Esophagus squamous epithelium (tissue), 5 donors: ENCODE measurements around the gene BTG4. TPM values are rescaled to one million over a fixed set of nuclear protein-coding genes. Genes with fewer than 3 reads are reported as not detected.

Experiments
- DNase-seq: peaks from one replicate; lab custom pipeline; 2025; lab: John Stamatoyannopoulos, UW
- H3K27ac ChIP-seq, 4 donors: fragments of 200-600 bp; sonication (generic); one replicate each; pipeline ENCODE4 v1.5.1; 2016 to 2019; ENCODE audit warnings: mild to moderate bottlenecking in 1 of 4
- H3K27me3 ChIP-seq, 4 donors: fragments of 200-600 bp; sonication (generic); 1 replicate in 3 of 4; 2 replicates in 1 of 4; pipeline versions ENCODE4 v1.5.1 to v1.6.0; 2017 to 2021; ENCODE audit warnings: antibody characterized with exemption in 1 of 4
- H3K36me3 ChIP-seq, 3 donors: fragments of 200-600 bp; sonication (generic); one replicate each; pipeline ENCODE4 v1.5.1; 2016 to 2019
- H3K4me1 ChIP-seq, 3 donors: fragments of 200-600 bp; sonication (generic); one replicate each; pipeline ENCODE4 v1.5.1; 2017 to 2019
- H3K4me3 ChIP-seq, 4 donors: fragments of 200-600 bp; sonication (generic); 1 replicate in 3 of 4; 2 replicates in 1 of 4; pipeline ENCODE4 v1.5.1; 2016 to 2019; ENCODE audit warnings: mild to moderate bottlenecking in 2 of 4, moderate library complexity in 1 of 4
- H3K9me3 ChIP-seq, 3 donors: fragments of 200-600 bp; sonication (generic); one replicate each; pipeline ENCODE4 v1.5.1; 2016 to 2019
- CTCF ChIP-seq, 6 experiments: fragments of 450-650 bp in 4 of 6; fragments of 200-600 bp in 2 of 6; sonication (generic) in 2 of 6; IDR thresholded peaks; one replicate each; pipeline ENCODE4 v1.5.1; 2016 to 2019; ENCODE audit warnings: antibody characterized with exemption in 6 of 6, mild to moderate bottlenecking in 4 of 6, moderate library complexity in 4 of 6
- POLR2A ChIP-seq, 4 donors: fragments of 450-650 bp; IDR thresholded peaks; one replicate each; pipeline ENCODE4 v1.6.1; 2017; ENCODE audit warnings: antibody characterized with exemption in 4 of 4, mild to moderate bottlenecking in 4 of 4, moderate library complexity in 3 of 4
- WGBS, 2 donors: methylation state at CpG; one replicate each; pipeline ENCODE4 v1.1.5; 2018; 5-methylcytosine and 5-hydroxymethylcytosine counted together
- intact Hi-C: fragments of 100-400 bp; cut with DNase I; formaldehyde crosslinking; loops from one replicate; pipeline ENCODE4 v1.15.0; 2022
- total RNA-seq, 4 donors: library from RNA; depleted of rRNA; stranded (reverse); fragments of >200 nt; gene quantifications; one replicate each; pipeline ENCODE4 v1.1.0, GENCODE V29; 2016
- donor health status: DM: yes; HTN: yes; CAD: no.

The BTG4 gene
- total RNA-seq, 4 donors from 2014 or later: not detected

- no peak for DNase-seq
- no peak for TF ChIP-seq POLR2A (IDR thresholded peaks at IDR 0.05)
- no peak for TF ChIP-seq CTCF (IDR thresholded peaks at IDR 0.05)
- Histone ChIP-seq H3K27me3 (peaks cover 0 to 17% (median 0%) of the 10 kb centered on the region in 4 donors), H3K36me3 (no peaks in the 10 kb centered on the region), H3K4me3 (no peak overlapping the region), H3K27ac (peak overlapping the region in 1 of 4 donors; percentile 55), H3K9me3 (no peaks in the 10 kb centered on the region), H3K4me1 (peaks cover 0 to 20% (median 0%) of the 10 kb centered on the region in 3 donors)
- intact Hi-C loops: no loop called here
Measured at GRCh38 chr11:111531136-111531535, 18.9 kb upstream of the BTG4 start.

GRCh38 chr11:111530091-111530490 lies 17.9 kb upstream of the BTG4 start:
- Histone ChIP-seq H3K27me3 (peaks cover 0 to 15% (median 0%) of the 10 kb centered on the region in 4 donors), H3K36me3 (no peaks in the 10 kb centered on the region), H3K9me3 (no peaks in the 10 kb centered on the region), H3K27ac (no peak overlapping the region), H3K4me1 (peaks cover 0 to 20% (median 4%) of the 10 kb centered on the region in 3 donors), H3K4me3 (no peak overlapping the region)
- WGBS, 2 donors: 24 to 66% methylated on average over 3 of the region's 3 CpGs
- no peak for DNase-seq
- TF ChIP-seq POLR2A (IDR thresholded peaks at IDR 0.05): no peak
- TF ChIP-seq CTCF (IDR thresholded peaks at IDR 0.05): no peak
- intact Hi-C loops: no loop called here

- Histone ChIP-seq H3K9me3 (no peaks in the 10 kb centered on the region), H3K36me3 (no peaks in the 10 kb centered on the region), H3K27ac (no peak overlapping the region), H3K27me3 (peaks cover 0 to 2% (median 0%) of the 10 kb centered on the region in 4 donors), H3K4me3 (no peak overlapping the region), H3K4me1 (peaks cover 0 to 20% (median 4%) of the 10 kb centered on the region in 3 donors)
- intact Hi-C loops: no loop called here
- no peak for DNase-seq
- 38 to 48% methylated on average over 1 of the region's 1 CpG for WGBS, 2 donors
- TF ChIP-seq CTCF (IDR thresholded peaks at IDR 0.05) (no peak), POLR2A (IDR thresholded peaks at IDR 0.05) (no peak)
Measured at GRCh38 chr11:111528557-111528956, 16.4 kb upstream of the BTG4 start.

GRCh38 chr11:111527279-111527678 lies 15.1 kb upstream of the BTG4 start:
- WGBS, 2 donors: 32 to 50% methylated on average over 1 of the region's 1 CpG

GRCh38 chr11:111526501-111526900 lies 14.3 kb upstream of the BTG4 start:
- H3K36me3 ChIP-seq: no peaks in the 10 kb centered on the region
- H3K4me3 ChIP-seq: no peak overlapping the region
- no peaks in the 10 kb centered on the region for H3K9me3 ChIP-seq
- no peak for TF ChIP-seq CTCF (IDR thresholded peaks at IDR 0.05)
- no peak for TF ChIP-seq POLR2A (IDR thresholded peaks at IDR 0.05)
- no peak overlapping the region for H3K27ac ChIP-seq
- no peaks in the 10 kb centered on the region for H3K27me3 ChIP-seq
- WGBS, 2 donors: 71 to 85% methylated on average over 1 of the region's 1 CpG
- peaks cover 0 to 10% (median 4%) of the 10 kb centered on the region in 3 donors for H3K4me1 ChIP-seq
- intact Hi-C loops: no loop called here
- DNase-seq: no peak

More at GRCh38 chr11:111527279-111527678, 15.1 kb upstream of the BTG4 start:
- Histone ChIP-seq H3K9me3 (no peaks in the 10 kb centered on the region), H3K27ac (no peak overlapping the region), H3K27me3 (no peaks in the 10 kb centered on the region), H3K4me1 (peaks cover 0 to 18% (median 4%) of the 10 kb centered on the region in 3 donors), H3K4me3 (no peak overlapping the region), H3K36me3 (no peaks in the 10 kb centered on the region)
- DNase-seq: no peak
- TF ChIP-seq CTCF (IDR thresholded peaks at IDR 0.05) (no peak), POLR2A (IDR thresholded peaks at IDR 0.05) (no peak)
- intact Hi-C loops: no loop called here
